ENCODE data around the gene DZIP1L.

The DZIP1L gene

GRCh38 chr3:138031536-138031935 is 83.9 kb downstream of the DZIP1L start:
- DNase-seq: no peak

GRCh38 chr3:138030734-138031280 is 84.6 kb downstream of the DZIP1L start:
- DNase-seq: no peak

DNA sequence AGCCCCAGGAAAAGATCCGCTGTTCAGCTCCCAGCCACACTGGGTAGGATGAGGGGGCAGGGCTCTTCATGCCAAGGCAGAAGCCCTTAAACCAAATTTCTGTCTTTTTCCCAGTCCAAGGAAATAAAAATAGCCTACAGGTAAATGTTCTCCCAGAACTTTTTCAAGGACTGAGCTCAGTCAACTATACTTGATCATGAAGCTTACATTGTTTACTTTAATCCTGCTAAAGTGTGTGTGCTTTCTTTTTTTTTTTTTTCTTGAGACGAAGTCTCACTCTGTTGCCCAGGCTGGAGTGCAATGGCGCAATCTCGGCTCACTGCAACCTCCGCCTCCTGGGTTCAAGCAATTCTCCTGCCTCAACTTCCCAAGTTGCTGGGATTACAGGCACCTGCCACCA is 87.6 kb downstream of the DZIP1L start:
- DNase-seq: no peak

- no peak for DNase-seq
These were observed 89.9 kb downstream of the DZIP1L start for GRCh38 chr3:138025553-138025952.

DNA sequence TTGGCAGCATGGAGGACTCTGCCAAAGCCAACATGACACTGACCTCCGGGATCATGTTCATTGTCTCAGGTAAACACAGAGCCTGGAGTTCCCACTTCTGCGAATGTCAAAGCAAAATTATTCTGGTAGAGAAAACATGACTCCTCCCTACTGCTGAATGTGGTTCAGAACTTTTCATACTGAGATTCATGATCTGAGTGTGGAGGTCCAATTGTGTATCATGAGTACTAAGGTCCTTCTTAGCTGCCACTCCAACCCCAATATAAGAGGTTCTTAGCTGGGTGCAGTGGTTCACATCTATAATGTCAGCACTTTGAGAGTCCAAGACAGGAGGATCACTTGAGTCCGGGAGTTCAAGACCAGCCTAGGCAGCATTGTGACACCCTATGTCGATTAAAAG is 91.7 kb downstream of the DZIP1L start:
- DNase-seq: no peak

- no peak for DNase-seq
These were observed 95.9 kb downstream of the DZIP1L start for GRCh38 chr3:138019281-138020069.

GRCh38 chr3:138016065-138016464 is 99.3 kb downstream of the DZIP1L start:
- DNase-seq: no peak

DNA sequence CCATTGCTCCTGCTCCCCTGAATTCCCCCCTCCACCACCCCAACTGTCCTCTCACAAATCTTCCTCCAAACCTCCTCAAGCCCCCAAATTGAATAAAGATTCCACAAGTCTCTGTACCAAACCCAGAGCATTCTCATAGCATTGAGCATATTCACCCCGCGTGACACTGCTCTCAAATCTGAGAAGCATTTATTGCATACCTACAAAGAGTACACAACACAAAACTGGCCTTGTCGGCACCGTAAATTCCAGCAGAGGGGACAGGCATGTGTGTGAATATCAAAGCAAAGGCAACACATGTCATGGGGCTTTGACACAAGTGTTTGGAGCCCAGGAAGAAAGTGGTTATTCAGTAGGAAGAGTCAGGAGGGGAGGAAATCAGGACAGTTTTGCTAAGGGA is 102.9 kb downstream of the DZIP1L start:
- no peak for DNase-seq
